ENCODE results near the gene ZNF81.
"Not testable (repeated sequence)": the region's sequence is repeated elsewhere in the genome, so short reads cannot be mapped to it uniquely, and the experiment has no call there.

The ZNF81 gene

DNA sequence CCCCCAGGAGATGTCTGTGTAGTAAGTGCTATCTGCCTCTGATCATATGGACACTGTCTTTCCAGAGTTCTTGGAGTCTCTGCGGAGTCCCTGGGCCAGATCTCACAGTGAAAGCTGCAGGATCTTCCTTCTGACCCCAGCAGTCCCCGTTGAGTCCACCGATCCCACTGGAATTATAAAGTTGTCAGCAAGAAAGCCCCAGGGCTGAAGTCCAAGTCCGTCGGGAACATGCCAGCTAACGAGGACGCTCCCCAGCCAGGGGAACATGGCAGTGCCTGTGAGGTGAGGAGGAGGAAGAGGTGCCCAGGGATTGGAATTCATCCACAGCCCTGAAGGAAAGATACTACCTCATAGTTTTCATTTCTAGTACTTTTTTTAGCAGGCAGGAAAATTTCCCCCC, 9.3 kb downstream of the ZNF81 start:
- no peak for DNase-seq

DNA sequence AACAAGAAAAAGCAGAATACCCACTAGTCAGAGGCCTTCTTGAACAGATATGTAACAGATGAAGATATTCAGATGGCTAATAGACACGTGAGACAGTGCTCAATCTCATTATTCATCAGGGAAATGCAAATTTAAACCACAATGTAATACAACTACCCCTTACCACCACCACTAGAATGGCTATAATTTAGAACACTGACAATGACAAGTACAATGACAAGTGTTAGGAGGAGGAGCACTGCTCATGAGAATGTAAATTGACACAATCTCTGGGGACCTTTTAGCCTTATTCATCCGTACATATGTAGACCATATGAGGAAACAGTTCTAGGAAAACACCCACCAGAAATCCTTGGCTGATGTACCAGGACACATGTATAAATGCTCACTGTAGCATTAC, 13.1 kb downstream of the ZNF81 start:
- DNase-seq, result no peak

DNA sequence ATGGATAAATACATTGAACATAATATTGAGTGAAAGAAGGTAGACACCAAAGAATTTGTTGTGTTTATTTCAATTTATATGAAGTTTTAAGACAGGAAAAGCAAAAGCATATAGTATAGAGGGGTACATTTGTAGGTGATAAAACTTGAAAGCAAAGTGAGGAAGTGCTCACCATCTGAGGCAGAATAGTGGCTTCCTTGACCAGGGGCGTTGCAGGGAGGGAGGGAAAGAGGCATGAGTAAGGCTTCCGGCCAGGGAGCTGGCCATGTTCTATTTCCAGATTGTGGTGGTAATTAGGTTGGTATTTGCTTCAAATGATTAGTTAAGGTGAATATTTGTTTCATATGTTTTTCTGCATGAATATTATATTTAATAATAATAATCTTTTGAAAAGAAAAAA, 13.7 kb downstream of the ZNF81 start:
- not testable (repeated sequence) for DNase-seq

DNA sequence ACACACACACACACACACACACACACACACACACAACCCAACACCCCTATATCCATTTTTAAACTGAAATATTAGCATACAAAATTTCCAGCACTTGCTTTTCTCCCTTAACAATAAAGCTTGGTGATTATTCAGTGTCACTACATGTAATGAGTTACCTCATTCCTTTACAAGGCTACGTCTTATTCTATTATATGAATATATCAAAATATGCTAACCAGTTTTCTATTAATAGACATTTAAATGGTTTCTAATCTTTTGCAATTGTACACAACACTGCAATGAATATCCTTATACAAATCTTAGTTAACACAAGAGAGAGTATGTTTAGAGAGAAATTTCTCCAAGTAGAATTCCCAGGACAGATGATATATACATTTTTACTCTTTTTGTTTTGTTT, 14.2 kb downstream of the ZNF81 start:
- DNase-seq, result no peak

DNA sequence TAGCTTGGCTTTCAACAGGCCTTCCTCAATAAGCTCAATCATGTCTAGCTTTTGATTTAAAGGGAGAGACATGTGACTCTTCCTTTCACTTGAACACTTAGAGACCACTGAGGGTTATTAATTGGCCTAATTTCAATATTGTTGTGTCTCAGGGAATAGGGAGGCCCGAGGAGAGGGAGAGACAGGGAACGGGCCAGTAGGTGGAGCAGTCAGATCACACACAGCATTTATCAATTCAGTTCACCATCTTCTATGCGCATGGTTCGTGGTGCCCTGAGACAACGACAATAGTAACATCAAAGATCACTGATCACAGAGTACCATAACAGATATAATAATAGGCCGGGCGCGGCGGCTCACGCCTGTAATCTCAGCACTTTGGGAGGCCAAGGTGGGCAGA, 17.8 kb downstream of the ZNF81 start:
- DNase-seq, result no peak

DNA sequence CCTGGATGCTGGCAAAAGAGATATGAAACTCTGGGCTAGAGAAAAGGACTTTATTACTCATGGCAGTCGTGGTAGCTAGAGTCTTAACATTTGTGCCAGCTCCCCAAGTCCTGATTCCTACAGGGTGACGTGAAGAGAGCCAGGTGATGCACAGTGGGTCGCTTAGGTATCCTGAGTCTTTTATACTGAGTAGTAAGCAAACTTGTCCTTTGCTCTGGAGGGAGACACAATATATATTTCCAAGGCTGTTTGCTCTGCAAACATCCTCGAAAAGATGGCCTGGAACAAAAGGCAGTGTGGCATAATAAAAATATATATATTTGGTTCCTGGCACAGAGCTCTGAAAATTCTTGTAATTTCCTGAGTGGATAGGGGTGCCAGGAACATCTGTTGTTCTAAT, 23.0 kb downstream of the ZNF81 start:
- DNase-seq, result no peak

DNA sequence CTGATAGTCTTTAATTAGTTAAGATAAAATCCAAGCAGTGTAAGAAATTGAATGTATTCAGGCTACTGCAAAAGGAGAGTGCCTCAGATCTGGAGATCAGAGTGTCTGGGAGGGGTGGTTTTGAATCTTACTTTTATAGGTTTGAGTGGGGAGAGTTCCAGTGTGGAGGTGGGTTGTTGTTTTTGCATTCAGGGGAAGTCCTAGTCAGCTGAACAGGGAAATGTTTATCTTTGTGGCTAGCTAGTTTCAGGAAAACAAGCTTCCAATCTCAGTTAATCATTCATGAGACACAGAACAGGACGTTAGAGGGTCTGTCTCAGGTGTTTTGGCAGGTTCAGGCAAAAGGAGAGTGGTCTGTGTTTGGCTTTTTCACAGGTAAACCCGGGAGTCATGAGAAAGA, 26.0 kb downstream of the ZNF81 start:
- DNase-seq, result no peak

DNA sequence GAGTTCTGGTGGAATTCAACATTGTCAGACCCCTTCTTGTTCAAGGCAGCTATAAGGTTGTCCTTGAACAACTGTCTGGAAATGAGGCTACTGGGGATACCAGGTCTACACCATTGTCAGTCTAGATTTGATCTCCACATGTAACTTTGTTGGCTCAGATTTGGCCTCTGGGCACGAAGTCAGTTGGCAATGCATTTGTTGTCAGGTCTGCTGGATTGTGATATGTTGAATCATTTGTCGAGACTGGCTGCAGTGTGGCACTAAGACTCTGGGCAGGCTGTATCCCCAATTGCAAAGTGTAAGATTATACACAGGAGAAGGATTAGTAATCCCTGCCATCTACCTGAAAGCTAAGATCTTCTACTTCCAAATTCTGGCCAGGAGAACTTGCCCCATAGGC, 26.5 kb downstream of the ZNF81 start:
- DNase-seq, result no peak

DNA sequence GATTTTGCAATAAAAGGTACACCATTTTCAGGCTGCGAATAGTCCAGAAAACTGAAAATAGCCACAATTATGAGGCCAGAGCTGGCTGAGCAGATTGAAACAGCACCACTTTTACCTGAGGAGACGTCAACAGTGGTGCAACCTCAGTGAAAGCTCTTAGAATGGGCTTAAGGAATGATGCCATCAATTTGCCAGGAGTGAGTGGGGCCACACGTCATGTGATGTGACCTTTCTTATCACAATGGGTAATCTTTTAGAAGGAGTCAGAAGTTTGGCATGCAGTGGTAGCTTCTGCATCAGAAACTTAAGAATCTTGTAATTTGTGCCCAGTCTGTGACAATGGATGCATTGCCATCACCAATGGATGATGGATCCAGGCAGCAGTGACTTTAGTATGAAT, 27.6 kb downstream of the ZNF81 start:
- DNase-seq, result no peak

DNA sequence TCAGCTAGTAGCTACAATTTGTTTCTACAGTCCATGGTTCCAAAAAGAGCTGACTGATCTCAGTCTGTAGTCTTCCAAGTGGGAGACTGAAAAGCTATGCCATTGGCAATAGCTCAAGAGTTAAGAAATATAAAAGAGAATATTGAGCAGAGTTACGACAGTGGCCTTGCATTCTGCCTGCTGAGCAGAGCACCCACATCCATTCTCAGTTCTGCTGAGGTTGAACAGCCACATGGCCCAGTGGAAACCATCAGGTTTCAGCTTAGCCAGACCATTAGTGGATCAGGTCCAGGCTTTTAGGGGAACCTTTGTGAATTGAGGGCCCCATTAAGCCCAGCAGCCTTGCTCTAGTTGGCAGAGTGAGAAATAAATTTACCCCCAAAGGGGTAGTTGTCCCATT, 28.1 kb downstream of the ZNF81 start:
- DNase-seq, result no peak

DNA sequence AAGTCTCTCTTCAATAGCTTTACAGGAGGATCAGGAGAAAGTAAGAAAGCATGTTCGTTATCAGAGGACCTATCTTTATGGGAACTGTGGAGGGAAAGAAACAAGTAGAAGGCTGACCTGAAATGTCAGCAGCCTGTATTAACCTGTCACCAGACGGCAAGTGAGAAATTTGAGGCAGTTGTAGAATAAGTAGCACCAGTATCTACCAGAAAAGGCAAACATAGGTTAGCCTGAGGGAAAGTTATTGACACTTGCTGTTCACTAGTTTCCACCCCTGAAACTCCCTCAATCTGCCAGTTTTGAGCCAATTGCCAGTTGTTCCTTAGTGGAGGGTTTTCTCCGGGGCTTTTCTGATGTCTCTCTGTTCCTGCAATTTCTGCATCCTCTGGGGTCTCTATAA, 36.4 kb downstream of the ZNF81 start:
- DNase-seq, result no peak

DNA sequence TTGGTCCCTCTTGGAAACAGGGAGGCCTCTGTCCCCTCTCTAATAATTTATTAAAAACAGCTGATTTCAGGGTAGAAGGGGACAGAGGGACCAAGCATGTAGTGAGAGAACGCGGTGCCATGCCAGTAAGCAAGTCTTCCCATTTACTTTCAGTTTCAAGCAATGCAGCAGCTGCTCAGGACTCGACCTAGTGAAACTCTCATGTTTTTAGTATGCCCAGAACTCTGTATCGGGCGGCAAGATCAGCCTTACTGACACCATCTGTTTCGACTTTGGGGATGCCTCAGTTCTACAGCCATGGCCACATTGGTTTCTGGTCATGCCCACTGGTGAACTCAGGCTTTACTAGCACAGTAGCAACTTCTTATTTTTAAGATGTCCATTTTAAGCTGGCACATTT, 40.6 kb downstream of the ZNF81 start:
- no peak for DNase-seq

DNA sequence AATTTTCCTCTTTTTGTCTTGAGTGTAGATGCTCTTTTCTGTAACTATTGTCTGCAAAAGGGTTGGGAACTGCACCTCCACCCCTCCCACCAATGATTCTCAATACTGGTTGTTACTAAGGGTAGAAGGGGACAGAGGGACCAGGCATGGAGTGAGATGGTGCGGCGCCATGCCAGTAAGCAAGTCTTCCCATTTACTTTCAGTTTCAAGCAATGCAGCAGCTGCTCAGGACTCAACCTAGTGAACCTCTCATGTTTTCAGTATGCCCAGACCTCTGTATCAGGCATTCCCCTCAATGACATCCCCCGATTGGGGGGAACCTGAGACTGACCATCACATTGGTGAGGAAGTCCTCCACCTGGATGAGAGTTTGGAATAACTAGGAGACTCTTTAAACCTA, 41.5 kb downstream of the ZNF81 start:
- DNase-seq, result no peak

DNA sequence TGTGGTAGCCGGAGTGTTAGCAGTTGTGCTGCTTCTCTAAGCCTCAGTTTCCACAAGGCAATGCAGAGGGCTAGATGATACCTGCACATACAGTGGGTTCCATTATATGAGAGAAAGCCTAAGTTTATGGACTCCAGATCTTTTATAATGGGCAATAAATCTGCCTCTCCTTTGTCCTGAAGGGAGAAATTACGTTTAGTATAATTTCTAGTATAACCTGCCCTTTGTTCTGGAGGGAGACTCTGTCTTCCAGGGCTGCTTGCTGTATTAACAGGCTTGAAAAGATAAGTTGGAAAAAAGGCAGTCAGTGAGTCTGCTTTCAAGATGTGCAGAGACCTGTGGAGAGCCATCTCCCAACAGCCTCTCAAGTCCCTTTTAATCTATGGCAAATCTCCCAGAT, 42.8 kb downstream of the ZNF81 start:
- DNase-seq, result no peak

DNA sequence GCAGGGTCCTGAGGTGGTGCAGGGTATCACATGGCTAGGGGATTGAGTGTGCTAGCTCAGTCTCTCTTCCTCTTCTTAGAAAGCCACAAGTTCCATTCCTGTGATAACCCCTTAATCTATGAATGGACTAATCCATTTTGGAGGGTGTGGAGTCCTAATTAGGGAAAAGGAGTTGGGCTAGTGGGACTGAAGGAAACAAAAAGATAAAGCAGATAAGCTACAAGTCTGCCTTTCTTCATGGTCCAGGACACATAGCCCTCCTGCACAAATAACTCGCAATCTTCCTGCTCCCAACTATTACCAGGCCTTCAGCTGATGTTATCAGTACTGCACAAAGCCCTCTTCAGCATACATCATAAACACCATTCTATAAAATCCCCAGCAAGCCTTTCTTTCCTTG, 44.2 kb downstream of the ZNF81 start:
- DNase-seq, result no peak

DNA sequence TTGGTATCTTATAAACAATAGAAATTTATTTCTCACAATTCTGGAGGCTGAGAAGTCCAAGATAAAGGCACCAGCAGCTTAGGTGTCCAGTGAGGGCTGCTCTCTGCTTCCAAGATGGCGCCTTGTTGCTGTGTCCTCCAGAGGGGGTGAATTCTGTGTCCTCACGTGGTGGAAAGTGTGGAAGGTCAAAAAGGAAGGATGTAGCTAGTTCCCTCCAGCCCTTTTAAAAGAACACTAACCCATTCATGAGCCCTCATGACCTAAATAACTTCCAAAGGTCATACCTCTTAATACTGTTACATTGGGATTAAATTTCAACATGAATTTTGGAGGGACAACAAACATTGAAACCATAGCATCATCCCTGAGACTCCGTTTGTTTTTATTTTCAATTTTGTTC, 48.8 kb downstream of the ZNF81 start:
- DNase-seq, result no peak

DNA sequence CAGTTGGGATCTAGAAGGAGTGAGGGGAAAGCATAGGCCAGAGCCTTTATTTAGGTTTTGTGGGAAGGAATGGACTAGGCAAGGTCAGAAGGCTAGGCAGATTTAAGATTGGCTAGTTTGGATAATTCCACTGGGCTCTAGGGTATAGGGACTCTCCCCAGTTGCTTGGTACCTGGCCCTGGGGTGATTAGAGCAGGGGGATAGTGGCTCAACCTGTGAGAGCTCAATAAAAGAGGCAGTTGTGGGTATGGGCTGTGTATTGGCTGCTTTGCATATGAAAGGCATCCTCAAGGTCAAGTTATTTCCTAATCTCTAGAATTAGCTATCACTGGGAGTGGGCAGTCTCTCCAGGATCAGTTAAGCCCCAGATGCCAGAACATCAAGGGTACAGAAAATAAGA, 61.3 kb downstream of the ZNF81 start:
- no peak for DNase-seq

DNA sequence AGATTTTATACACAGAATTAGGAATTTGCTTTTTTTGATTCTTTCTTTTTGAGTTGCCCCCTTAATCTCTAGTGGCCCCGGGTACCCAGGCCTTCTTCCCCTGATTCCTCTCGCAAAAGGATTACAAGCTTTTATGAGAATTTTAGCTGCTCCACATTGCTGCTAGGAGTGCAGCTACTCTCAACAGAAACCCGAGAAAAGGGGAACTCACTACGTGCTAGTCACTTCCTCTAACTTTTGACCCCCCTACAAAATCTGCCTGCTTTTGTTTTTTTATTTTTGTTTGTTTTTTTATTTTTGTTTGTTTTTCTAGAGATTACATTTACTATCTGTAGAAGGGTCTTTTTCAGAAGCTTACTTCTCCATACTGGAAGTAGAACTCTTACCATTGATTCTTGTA, 64.1 kb downstream of the ZNF81 start:
- no peak for DNase-seq

DNA sequence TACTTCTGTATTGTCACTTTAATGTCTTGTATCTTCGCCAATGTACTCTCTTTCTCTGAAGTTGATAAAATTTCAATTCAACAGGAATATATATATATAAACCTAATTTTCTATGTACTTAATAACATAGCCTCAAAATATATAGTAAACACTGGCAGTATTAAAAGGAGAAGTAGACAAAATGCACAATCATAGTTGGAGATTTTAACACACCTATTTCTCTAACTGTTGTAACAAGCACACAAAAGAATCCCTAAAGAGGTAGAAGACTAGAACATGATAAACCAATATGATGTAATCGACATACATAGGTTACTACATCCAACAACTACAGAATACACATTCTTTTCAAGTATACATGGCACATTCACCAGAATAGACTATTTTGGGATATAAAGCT, 65.5 kb downstream of the ZNF81 start:
- DNase-seq, result no peak

DNA sequence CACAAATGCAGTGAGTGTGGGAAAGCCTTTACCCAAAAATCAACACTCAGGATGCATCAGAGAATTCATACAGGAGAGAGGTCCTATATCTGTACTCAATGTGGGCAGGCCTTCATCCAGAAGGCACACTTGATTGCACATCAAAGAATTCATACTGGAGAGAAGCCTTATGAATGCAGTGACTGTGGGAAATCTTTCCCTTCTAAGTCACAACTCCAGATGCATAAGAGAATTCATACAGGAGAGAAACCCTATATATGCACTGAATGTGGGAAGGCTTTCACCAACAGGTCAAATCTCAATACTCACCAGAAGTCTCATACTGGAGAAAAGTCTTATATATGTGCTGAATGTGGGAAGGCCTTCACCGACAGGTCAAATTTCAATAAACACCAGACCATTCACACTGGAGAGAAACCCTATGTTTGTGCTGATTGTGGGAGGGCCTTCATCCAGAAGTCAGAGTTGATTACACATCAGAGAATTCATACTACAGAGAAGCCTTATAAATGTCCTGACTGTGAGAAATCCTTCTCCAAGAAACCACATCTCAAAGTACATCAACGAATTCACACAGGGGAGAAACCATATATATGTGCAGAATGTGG, 79.3 kb downstream of the ZNF81 start:
- no peak for DNase-seq

DNA sequence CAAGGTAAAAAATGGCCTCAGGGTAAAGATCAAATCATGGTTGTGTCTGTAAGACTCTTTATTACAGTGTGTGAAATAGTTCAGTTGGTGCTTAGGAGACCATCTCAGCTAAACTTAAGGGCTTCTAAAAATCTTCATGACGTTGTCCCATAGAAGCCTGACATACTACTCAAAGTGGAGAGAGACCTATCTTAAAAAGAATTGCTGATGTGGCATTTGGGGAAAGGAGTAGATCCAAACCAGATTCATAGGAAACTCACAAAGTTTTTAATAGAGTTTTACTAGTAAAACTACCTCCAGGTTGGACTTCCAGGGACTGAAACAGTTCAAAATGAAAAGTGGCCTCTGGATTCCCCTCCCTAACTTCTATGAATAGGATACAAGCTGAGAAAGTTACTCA, 81.6 kb downstream of the ZNF81 start:
- DNase-seq, result no peak

DNA sequence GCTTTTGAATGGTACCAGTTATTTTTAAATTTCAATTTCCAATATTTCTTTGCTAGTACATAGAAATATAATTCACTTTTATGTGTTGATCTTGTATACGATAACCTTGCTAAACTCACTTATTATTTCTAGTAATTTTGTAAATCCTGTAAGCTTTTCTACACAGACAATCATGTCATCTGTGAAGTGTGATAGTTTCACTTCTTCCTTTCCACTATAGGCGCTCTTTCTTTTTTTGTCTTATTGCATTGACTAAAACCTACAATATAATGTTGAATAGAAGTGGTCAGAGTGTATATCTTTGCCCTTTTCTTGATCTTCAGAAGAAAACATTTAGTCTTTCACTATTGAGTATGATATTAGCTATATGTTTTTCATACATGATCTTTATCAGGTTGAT, 90.5 kb downstream of the ZNF81 start:
- DNase-seq, result no peak

DNA sequence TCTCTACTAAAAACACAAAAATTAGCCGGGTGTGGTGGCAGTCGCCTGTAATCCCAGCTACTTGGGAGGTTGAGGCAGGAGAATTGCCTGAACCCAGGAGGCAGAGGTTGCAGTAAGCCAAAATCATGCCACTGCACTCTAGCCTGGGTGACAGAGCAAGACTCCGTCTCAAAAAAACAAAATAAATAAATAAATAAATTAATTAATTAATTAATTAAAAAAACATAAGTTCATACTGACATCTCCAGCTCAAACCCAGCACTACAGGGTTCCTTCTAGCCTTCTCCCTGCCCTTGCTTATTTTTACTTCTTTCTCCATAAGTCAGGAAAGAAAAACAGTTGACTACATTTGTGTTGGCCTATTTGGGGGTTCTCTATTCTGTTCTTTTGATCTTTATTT, 95.3 kb downstream of the ZNF81 start:
- DNase-seq, result not testable (repeated sequence)

DNA sequence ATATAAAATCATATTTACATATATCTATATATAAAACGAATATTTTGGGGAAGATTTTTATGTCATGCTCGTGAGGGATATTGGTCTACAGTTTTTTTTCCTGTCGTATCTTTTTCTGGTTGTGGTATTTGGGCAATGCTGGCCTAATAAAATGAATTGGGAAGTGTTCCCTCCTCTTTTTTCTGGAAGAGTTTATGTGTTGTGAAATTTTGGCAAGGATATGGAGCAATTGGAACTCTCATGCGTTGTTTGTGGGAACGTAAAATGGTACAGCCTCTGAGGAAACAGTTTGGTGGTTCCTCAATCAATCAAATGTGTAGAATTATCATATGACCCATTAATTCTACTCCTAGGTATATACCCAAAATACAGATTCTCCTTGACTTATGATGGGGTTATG, 97.2 kb downstream of the ZNF81 start:
- DNase-seq, result no peak

DNA sequence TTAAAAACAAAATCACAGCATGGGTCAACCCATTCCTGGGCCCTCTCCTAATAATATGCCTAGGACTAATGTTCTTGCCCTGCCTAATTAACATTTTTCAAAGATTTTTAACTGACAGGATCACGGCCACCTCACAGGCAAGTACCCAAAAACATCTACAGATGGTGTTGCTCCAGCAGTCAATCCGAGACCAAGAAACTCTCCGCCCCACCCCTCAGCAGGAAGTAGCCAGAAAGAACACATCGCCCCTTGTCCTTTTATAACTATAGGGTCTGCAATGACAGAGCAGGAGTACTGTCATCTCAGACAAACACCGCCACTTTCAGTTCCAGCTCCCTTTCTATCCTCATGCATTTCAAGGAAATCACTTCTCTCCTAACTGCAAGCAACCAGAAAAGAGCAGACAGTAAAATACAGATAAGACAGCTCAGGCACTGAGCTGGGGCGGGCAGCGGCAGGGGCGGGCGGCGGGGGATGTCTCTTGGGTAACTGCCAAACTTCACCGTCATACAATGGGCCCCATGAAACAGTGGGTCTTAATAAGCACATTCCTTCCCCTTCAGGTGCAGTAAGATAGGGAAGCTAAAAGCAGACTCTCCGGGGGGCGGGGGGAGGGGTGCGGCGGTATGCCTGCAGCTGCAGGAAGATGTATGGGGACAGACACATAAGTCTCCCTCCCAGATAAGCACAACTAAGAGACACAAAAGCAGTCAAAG, 99.7 kb downstream of the ZNF81 start:
- DNase-seq, result no peak

Data from NCI-H446 treated with DMSO at 0.1 percent for 48 hours (cell line).